Amniotic epithelial cell (primary cell): ENCODE results near the gene KLHDC8B.

Source experiments
- DNase-seq: peaks from one replicate; pipeline ENCODE4 v3.0.0-alpha.2; 2010; ENCODE audit warnings: low read depth

KLHDC8B gene

DNA sequence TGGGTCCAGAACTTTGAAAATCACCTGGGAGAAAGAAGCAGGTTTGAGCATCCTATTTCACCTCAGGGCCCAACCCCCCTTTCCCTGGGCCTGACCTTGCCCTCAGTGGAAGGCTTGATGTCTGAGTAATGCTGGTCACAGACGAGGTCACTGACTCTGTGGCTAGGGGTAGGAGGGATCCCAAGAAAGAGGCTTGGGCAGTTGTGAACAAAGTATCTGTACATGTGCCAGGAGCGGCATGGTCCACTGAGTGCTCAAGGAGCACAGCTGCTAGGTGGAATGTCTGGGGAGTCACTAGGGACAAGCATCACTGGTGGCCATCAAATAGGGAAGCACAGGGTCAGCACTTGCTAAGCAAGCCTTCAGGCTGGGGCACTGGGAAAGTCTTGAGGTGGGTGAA lies 12.6 kb upstream of the KLHDC8B start:
- DNase-seq, result no peak

DNA sequence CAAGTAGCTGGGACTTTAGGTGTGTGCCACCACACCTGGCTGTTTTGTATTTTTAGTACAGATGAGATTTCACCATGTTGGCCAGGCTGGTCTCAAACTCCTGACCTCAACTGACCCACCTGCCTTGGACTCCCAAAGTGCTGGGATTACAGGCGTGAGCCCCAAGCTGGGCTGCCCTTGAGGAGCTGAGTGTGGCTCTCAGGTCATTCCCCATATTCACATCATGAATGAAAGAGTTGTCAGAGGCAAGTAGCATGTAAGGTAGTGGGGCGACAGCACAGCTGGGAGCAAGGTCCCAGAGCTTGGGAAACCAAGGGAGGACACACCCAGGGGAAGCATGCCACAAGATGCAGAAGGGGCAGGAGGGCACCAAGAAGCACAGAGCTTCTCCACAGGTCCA lies 10.2 kb upstream of the KLHDC8B start:
- DNase-seq, result no peak

DNA sequence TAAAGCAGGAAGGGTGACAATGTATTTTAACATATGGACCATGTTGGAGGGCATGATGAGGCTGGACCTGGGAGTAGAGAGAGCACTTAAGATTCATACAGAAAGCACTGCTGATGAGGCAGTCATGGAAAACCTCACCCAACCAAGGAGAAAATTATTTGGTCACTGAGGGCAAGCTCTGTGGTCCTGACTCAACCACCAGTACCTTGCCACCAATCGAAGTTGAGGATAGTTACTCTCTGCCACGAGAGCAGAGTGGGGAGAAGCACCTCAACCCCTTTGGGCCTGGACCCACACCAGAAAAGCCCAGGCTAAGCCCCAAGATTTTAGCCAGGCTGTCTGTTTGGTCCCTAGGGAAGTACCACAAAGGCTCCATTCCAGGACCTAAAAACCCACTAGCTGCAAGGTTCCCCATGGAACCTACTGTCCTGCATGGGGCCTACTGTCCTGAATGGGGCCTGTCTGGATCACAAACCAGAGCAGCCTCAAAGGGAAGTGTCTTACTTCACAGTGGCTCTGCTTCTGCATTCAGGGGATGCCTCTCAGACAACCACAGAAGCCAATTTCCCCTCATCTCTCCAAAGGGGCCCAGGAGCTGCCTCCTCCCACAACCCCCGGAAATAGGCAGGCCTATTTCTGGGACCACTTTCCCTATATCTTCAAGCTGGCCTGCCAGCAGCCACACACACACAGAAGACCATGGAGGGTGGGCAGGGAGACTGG lies 9.4 kb upstream of the KLHDC8B start:
- no peak for DNase-seq

DNA sequence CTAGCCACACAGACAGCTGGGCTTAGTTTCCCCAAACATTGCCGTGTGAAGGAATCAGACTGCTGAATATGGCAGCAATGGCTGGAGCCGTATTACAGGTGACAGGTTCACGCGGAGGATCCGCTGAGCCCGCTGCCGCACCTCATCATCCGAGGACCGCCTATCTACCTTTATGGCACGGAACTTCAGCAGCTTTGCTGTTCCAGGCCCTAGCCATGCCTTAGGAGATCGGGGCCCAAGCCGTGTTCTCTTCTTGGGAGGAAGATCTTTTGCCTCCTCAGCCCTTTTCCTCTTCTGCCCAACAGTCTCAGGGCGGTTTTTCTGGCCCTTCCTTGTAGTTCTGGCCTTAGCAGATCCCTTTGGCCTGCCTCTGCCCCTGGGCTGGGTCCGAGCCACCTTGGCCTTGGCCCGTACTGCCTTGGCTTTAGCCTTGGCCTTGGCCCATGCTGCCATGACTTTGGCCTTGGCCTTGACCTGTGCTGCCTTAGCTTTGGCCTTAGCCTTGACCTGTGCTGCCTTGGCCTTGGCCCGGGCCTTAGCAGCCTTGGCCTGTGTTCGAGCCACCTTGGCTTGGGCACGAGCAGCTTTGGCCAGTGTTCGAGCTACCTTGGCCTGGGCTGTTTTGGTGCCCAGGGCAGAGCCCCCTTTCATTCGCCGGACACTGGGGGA lies 8.5 kb upstream of the KLHDC8B start:
- DNase-seq, result no peak

DNA sequence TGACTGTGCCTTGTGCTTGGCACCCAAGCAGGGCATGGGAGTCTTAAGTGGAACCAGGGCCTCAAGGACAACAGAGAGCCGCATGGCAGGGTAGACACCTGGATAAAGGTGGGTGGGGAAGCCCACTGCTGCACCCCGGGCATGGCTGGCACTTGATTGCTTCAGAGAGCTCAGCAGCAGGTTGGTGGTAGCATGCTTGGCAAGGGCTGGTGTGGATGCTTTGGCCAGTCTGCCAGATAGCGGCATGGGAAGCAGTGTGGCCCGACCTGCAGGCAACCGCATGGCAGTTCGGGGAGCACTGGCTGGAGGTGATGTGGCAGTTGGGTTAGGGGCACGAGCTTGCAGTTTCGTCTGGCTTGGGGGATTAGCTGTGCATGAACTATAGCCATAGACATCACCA lies 7.8 kb upstream of the KLHDC8B start:
- DNase-seq, result no peak

DNA sequence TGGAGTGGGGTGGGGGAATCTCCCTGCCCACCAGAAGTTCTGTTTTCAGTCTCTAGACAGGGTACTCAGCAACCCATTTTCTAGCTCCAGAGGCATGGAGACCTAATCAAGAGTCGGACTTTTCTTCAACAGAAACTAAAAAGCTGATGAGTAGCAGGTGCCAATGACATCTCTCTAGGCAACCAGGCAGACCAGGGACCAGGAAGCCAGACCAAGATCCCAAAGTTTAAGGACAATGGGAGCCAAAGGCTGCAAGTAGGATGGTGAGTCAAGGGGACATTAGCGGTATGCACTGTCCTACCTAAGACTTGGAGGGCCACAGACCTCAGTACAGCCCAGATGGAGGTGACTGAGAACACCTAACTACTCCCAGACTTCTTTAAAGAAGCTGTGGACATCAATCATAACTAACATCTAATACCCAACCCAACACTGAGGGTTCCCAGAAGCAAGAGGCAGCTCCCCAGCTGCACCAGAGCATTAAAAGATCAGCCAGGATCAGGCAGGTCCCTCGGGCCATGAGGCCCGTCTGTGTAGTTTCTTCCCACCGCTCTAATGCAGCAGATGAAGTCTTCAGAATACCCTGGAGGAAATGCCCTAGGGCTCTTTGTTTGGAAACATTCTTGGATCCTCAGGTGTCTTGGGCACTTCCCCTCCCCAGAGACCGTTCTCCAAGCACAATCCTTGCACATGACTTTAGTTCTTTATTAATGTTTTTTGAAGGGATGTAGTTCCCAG lies 6.2 kb upstream of the KLHDC8B start:
- DNase-seq, result no peak

DNA sequence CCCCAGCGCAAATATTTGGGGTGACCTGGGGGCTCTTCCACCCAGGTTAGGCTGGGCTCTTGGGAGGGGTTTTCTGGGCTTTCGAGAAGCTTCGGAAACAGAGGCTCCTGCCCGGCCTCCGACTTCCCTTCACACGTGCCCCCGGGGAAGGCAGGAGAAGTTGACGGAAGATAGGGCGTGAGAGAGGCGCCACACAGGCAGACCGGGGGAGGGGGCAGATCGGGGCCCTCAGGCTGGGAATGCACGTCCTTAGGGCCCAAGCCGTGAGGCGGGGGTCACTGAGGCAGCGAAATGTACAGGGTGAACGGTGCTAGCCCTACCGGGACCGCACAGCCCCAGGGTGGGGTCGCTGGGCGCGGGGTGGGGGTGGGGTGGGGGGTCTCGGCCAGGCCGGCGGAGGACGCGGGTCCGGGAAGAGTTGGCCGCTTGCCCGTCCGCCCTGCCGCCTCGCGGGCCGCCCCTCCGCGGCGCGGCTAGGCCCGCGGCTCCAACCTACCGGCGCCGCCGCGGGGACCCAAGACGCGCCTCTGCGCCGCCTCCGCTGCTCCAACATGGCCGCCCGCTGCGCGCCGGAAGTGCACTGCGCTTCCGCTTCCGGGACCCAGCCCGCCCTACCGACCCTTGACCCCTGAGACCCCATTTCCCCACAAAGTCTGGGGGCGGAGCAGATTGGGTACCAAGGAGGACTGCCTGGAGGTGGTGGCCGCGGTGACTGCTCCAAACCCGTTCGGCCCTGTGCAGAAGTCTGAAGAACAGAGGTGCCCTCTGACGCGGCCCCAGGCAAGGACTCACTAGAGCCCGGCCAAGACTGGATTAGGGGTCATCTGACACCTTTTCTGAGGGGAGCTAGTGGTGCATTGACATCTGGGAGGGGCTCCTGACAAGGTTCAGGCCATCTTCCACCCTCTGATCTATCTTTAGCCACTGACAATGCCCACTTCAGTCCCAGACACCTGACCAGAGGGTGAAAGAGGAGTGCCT lies 5.3 kb upstream of the KLHDC8B start, which contains the start of gene CCDC71:
TSS of gene CCDC71 (minus strand) at position 561 of the 981 bp plus-strand sequence. CDS start 2,123 bp downstream, outside the sequence.
- peak; percentile 55 for DNase-seq

DNA sequence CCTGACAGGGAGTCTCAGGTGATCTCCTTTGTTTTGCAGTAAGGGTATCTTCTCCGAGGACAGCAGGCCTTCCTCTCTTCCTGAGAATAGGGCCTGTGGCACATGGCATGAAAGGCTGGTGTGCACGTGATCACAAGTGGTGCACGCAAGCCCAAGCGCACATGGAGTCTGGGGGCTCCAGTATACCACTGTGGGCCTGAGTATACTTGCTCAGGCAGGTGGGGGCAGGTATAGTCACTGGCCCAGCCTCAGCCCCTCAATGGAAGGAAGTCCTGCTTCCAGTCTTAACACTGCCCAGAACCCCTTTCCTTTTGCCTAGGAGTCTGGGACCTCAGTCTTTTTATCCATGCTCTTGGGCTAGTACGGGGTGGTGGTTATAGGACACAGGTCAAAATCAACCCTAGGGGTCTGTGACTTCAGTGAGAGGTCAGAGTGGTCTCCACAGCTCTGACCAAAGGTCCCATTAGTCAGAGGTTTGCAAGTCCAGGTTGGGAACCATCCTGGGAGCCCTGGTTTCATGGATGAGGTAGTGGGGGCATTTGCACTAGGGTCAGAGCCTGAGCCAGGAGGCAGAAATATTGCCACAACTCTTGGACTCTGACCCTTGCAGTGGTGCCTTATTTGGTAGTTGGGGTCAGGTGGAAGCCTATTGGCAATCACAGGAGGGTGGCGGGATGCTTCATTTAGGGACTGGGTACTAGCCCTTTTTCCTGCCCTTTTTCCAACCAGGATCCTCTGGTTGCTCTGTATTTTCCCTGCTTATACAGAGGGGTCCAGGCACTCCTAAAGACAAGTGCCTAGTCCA lies 4.4 kb upstream of the KLHDC8B start:
- no peak for DNase-seq

DNA sequence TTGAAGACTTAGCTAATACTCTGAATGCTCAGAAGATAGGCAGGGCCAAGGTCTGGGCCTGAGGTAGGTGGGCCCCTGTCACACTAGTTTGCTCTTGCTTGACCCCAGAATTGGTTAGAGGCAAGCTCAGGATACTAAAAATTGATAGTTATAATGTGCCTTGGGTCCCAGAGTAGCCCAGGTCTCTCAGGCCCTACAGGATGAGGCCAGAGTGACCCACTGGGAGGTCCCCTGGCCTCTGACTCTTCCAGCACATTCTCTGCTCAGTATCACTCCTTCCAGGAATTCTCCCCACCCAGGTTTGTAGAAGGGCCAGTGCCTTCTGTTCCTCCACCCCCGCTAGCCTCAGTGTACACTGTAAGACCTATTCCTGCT lies 667 bp upstream of the KLHDC8B start:
- DNase-seq, result no peak

DNA sequence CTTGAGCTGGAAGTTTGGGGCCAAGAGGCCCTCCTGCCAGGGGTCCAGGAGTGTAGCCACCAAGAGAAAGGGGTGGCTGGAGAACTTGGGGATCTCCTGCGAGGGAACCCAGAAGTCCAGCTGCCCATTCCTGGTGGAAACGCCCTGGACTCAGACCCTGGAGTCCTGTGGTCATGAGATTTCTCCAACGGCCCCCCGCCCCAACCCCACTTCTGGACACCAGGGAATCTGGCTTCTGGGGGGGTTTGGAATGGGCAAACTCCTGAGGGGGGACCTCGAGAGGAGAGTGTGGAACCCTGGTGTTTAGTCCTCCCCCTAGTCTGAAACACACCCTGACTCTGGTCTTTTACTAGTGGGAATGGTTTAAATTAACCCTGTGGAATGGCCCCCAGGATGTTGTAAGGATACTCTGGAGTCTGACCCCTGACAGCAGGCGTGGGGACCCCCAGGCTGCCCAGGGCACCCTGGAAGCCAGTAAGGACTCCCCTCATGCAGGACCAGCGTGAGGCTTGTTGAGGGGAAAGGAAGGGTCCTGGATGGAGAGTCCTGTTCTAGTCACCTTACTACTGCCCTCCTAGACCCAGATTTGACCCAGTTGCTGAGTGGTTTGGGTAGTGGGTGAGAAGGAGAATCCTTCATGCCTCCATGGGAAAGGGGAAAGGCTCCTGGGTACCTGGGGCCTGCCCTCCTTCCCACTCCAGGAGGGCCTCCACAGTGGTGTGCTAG lies 540 bp downstream of the KLHDC8B start:
- DNase-seq, result no peak

DNA sequence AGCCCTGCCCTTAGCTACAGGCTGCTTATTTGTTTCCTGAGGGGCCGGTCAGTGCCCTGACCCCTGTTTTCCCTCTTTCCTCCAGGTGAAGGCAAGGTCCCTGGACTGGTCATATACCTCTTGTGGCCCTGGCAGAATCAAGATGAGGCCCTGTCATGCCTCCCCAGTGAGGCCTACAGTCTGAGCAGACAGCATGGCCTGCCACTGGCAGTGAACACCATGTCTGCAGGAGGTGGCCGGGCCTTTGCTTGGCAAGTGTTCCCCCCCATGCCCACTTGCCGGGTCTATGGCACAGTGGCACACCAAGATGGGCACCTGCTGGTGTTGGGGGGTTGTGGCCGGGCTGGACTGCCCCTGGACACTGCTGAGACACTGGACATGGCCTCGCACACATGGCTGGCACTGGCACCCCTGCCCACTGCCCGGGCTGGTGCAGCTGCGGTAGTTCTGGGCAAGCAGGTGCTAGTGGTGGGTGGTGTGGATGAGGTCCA lies 1.2 kb downstream of the KLHDC8B start:
- no peak for DNase-seq

DNA sequence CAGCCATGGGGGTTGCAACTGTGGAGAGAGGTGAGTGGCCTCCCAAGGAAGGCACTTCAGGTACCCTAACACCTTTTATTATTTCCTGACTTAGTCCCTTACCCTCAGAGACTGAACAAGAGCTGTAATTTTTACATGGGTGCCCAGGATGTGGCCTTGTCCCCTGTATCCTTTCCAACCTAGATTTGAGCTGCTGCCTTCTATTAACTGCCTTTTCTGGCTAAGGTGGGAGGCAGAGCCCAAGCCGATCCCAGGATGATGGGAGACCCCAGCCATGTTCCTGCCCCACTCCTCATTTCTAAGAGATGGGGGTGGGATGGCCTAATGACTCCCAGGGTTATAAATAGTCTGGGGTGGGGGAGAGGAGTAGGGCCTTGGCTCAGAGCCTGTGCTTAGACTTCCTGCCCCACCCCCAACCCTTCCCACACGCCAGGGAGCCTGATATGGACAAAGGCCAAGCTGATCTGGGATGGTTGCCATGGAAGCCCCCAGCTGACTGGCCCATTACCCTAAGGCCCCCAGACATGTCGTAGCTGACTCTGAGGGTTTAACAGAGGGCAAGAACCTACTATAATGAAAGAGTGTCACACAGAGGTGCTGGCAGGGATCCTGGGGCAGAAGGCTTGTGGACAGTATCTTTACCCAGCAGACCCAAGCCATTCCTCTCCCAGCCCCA lies 1.9 kb downstream of the KLHDC8B start:
- DNase-seq, result peak; percentile 51

DNA sequence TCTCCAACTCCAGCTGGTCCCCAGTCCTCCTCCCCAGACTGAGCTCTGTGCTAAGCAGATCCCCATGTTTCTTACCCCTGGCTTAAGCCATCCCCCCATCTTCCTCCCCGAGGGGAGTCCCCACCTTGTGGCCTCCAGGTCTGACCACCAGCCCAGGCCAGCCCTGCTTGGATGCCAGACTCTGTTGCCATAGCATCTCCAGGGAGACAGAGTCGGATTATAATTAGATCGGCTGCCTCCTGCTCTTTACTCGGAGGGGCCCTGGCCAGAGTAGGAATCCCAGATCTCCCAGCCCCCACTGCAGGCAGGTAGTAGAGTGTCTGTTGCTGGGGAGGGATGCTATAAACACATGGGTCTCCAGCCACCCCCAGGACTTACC lies 2.4 kb downstream of the KLHDC8B start:
- DNase-seq, result peak; percentile 31

DNA sequence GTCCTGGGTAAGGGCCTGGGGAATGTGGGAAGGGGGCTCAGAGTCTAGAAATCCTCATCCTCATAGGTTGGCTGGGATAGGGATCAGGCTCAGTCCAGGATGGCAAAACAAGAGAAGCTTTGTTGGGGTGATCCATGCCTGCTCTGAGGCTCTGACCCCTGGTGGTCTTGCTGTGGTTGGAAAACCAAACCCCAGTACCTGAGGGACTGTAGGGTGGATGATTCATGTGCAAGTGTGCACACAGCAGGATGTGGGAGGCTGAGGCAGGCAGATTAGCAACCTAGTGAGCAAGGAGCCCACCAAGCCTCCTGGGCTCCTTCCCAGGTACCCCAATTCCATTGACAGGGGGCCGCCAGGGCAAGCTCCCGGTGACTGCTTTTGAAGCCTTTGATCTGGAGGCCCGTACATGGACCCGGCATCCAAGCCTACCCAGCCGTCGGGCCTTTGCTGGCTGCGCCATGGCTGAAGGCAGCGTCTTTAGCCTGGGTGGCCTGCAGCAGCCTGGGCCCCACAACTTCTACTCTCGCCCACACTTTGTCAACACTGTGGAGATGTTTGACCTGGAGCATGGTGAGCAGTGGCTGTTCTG lies 3.1 kb downstream of the KLHDC8B start:
- no peak for DNase-seq

DNA sequence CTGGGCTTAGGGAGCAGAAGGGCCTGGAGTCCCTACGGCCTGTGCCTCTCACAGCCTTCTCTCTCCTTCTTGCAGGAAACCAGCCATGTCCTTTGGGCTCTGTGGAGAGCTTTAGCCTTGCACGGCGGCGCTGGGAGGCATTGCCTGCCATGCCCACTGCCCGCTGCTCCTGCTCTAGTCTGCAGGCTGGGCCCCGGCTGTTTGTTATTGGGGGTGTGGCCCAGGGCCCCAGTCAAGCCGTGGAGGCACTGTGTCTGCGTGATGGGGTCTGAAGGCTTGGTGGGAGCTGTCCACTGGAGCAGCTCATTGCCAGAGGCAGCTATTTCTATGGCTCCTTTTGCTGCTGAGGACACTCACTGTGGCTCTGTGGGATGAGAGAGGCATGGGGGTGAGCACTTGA lies 4.1 kb downstream of the KLHDC8B start:
- no peak for DNase-seq

DNA sequence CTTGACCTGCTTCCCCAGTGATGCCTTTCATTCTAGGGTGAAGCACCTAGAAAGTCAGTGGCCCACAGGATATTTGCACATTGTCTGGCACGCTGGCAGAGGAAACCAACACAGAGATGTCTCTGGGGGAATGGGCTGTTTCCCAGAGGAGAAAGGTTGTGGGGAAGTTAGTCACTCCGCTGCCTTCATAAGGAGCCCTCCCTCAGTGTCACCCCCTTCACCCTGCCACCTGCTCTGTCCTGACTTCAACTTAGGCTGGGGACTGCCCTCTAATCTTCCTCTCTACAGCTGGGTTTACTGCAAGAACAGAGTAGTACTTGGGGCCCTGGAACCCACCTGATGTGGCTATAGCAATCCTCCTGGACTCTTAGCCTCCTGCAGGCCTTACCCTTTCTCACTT lies 5.7 kb downstream of the KLHDC8B start:
- no peak for DNase-seq

DNA sequence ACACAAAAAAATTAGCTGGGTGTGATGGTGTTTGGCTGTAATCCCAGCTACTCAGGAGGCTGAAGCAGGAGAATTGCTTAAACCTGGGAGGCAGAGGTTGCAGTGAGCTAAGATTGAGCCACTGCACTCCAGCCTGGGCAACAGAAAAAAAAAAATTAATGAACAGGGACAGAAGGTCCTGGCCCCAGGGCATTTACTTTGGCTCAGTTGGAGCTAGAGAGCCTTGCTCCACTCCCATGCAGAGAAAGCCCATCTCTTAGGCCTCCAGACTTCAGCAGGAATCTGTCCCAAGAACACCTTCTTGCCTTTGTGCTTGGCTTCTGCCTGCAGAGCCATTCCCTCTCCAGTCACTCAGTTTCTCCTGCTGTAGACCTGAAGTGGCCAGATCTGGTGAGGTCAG lies 8.7 kb downstream of the KLHDC8B start:
- no peak for DNase-seq

DNA sequence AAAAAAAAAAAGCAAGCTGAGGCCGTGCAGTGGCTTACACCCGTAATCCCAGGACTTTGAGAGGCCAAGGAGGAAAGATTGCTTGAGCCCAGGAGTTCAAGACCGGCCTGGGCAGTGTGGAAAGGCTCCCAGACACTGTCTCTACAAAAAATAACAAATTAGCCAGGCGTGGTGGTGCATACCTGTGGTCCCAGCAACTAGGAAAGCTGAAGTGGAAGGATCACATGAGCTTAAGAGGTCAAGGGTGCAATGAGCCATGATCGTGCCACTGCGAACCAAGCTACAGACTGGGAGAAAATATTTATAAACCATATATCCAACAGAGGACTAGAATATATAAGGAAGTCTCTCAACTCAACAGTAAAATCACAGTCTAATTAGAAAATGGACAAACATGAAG lies 10.0 kb downstream of the KLHDC8B start:
- peak; percentile 54 for DNase-seq

DNA sequence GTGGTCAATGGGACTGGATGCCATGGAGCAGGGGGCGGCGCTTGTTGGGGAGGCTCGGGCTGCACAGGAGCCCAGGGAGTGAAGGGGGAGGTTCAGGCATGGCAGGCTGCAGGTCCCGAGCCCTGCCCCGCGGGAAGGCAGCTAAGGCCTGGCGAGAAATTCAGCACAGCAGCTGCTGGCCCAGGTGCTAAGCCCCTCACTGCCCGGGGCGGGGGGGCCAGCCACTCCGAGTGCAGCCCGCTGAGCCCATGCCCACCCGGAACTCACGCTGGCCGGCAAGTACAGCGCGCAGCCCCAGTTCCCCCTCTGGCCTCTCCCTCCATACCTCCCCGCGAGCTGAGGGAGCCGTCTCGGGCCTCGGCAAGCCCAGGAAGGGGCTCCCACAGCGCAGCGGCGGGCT lies 11.3 kb downstream of the KLHDC8B start:
- DNase-seq, result no peak
